ENCODE data around the gene CFAP46.
A peak's percentile ranks its signal among the peaks of the same experiment; 100 is the strongest.

CFAP46 gene

GRCh38 chr10:132986978-132987377 is 44.6 kb upstream of the CFAP46 start:
- no peak overlapping the region for H3K4me3 ChIP-seq (ENCODE audit: low read length in 2 of 2)
- H3K27ac ChIP-seq (replicated peaks; ENCODE audit: low read length) = no peak overlapping the region
- no peaks in the 10 kb centered on the region for H3K9me3 ChIP-seq (replicated peaks in 1 of 2; ENCODE audit: control insufficient read depth in 2 of 2, insufficient read depth in 1 of 2, low read depth in 1 of 2, low read length in 2 of 2)
- no peak overlapping the region for H2BK120ac ChIP-seq (ENCODE audit: low read depth, low read length)
- H4K91ac ChIP-seq (ENCODE audit: low read depth, low read length, poor library complexity) = no peak overlapping the region
- H3K18ac ChIP-seq (ENCODE audit: low read length) = no peak overlapping the region
- H3K4me1 ChIP-seq (ENCODE audit: control insufficient read depth in 2 of 2, insufficient read depth in 1 of 2, low read depth in 1 of 2, low read length in 2 of 2) = peaks cover 0 to 2% of the 10 kb centered on the region in 2 donors
- H2AFZ ChIP-seq (ENCODE audit: low read length) = no peak overlapping the region
- no peaks in the 10 kb centered on the region for H3K79me1 ChIP-seq (ENCODE audit: low read depth, low read length)
- H2AK5ac ChIP-seq (ENCODE audit: low read depth, low read length) = no peak overlapping the region
- no peak overlapping the region for H3K14ac ChIP-seq (ENCODE audit: low read length)
- H3K23ac ChIP-seq (ENCODE audit: low read depth, low read length, poor library complexity) = no peak overlapping the region
- no peak overlapping the region for H3K9ac ChIP-seq (ENCODE audit: low read depth, low read length, poor library complexity)
- no peak overlapping the region for H3K4me2 ChIP-seq (ENCODE audit: insufficient read depth, low read length, poor library complexity, severe bottlenecking)
- no peaks in the 10 kb centered on the region for H3K36me3 ChIP-seq (replicated peaks in 1 of 2; ENCODE audit: control insufficient read depth in 2 of 2, insufficient read depth in 2 of 2, low read length in 2 of 2)
- WGBS, 2 donors (ENCODE audit: extremely low coverage in 2 of 2, insufficient read length in 2 of 2, insufficient replicate concordance in 1 of 2) = no CpG with 5 or more reads among the region's 14 CpGs
- H2BK15ac ChIP-seq (ENCODE audit: low read length) = no peak overlapping the region
- H2BK12ac ChIP-seq (ENCODE audit: low read length) = no peak overlapping the region
- no peak for DNase-seq (ENCODE audit: low spot score)
- H3K4ac ChIP-seq (ENCODE audit: low read length) = no peak overlapping the region
- H3K27me3 ChIP-seq (ENCODE audit: control insufficient read depth in 3 of 3, insufficient read depth in 3 of 3, low read depth in 1 of 3, low read length in 3 of 3) = peaks cover 0 to 32% (median 0%) of the 10 kb centered on the region in 3 experiments
- H4K8ac ChIP-seq (ENCODE audit: low read depth, low read length) = no peak overlapping the region
- H2BK5ac ChIP-seq (ENCODE audit: low read length) = no peak overlapping the region

- no peak overlapping the region for H3K27ac ChIP-seq (replicated peaks; ENCODE audit: low read length)
- H2BK5ac ChIP-seq (ENCODE audit: low read length) = no peak overlapping the region
- H2BK15ac ChIP-seq (ENCODE audit: low read length) = no peak overlapping the region
- no CpG with 5 or more reads among the region's 8 CpGs for WGBS, 2 donors (ENCODE audit: extremely low coverage in 2 of 2, insufficient read length in 2 of 2, insufficient replicate concordance in 1 of 2)
- no peak overlapping the region for H2BK12ac ChIP-seq (ENCODE audit: low read length)
- no peak overlapping the region for H3K4me3 ChIP-seq (ENCODE audit: low read length in 2 of 2)
- H2AFZ ChIP-seq (ENCODE audit: low read length) = no peak overlapping the region
- H3K4ac ChIP-seq (ENCODE audit: low read length) = no peak overlapping the region
- H4K91ac ChIP-seq (ENCODE audit: low read depth, low read length, poor library complexity) = no peak overlapping the region
- H3K9me3 ChIP-seq (replicated peaks in 1 of 2; ENCODE audit: control insufficient read depth in 2 of 2, insufficient read depth in 1 of 2, low read depth in 1 of 2, low read length in 2 of 2) = no peaks in the 10 kb centered on the region
- no peaks in the 10 kb centered on the region for H3K36me3 ChIP-seq (replicated peaks in 1 of 2; ENCODE audit: control insufficient read depth in 2 of 2, insufficient read depth in 2 of 2, low read length in 2 of 2)
- H3K23ac ChIP-seq (ENCODE audit: low read depth, low read length, poor library complexity) = no peak overlapping the region
- H3K4me1 ChIP-seq (ENCODE audit: control insufficient read depth in 2 of 2, insufficient read depth in 1 of 2, low read depth in 1 of 2, low read length in 2 of 2) = no peaks in the 10 kb centered on the region
- no peak overlapping the region for H3K14ac ChIP-seq (ENCODE audit: low read length)
- no peak overlapping the region for H2AK5ac ChIP-seq (ENCODE audit: low read depth, low read length)
- no peak overlapping the region for H3K18ac ChIP-seq (ENCODE audit: low read length)
- no peak for DNase-seq (ENCODE audit: low spot score)
- H2BK120ac ChIP-seq (ENCODE audit: low read depth, low read length) = no peak overlapping the region
- H3K4me2 ChIP-seq (ENCODE audit: insufficient read depth, low read length, poor library complexity, severe bottlenecking) = no peak overlapping the region
- H4K8ac ChIP-seq (ENCODE audit: low read depth, low read length) = no peak overlapping the region
- H3K79me1 ChIP-seq (ENCODE audit: low read depth, low read length) = no peaks in the 10 kb centered on the region
- no peak overlapping the region for H3K9ac ChIP-seq (ENCODE audit: low read depth, low read length, poor library complexity)
- H3K27me3 ChIP-seq (ENCODE audit: control insufficient read depth in 3 of 3, insufficient read depth in 3 of 3, low read depth in 1 of 3, low read length in 3 of 3) = peaks cover 0 to 34% (median 0%) of the 10 kb centered on the region in 3 experiments
Observed at GRCh38 chr10:132986576-132986975, 44.2 kb upstream of the CFAP46 start.

GRCh38 chr10:132986076-132986475 is 43.7 kb upstream of the CFAP46 start:
- no peak overlapping the region for H3K4me3 ChIP-seq (ENCODE audit: low read length in 2 of 2)
- H2AK5ac ChIP-seq (ENCODE audit: low read depth, low read length) = no peak overlapping the region
- no peaks in the 10 kb centered on the region for H3K9me3 ChIP-seq (replicated peaks in 1 of 2; ENCODE audit: control insufficient read depth in 2 of 2, insufficient read depth in 1 of 2, low read depth in 1 of 2, low read length in 2 of 2)
- H3K4ac ChIP-seq (ENCODE audit: low read length) = no peak overlapping the region
- H4K91ac ChIP-seq (ENCODE audit: low read depth, low read length, poor library complexity) = no peak overlapping the region
- H3K27me3 ChIP-seq (ENCODE audit: control insufficient read depth in 3 of 3, insufficient read depth in 3 of 3, low read depth in 1 of 3, low read length in 3 of 3) = peaks cover 0 to 38% (median 0%) of the 10 kb centered on the region in 3 experiments
- H2BK5ac ChIP-seq (ENCODE audit: low read length) = no peak overlapping the region
- H2BK120ac ChIP-seq (ENCODE audit: low read depth, low read length) = no peak overlapping the region
- DNase-seq (ENCODE audit: low spot score) = no peak
- no peak overlapping the region for H3K14ac ChIP-seq (ENCODE audit: low read length)
- H4K8ac ChIP-seq (ENCODE audit: low read depth, low read length) = no peak overlapping the region
- no peaks in the 10 kb centered on the region for H3K4me1 ChIP-seq (ENCODE audit: control insufficient read depth in 2 of 2, insufficient read depth in 1 of 2, low read depth in 1 of 2, low read length in 2 of 2)
- no peak overlapping the region for H3K9ac ChIP-seq (ENCODE audit: low read depth, low read length, poor library complexity)
- H2BK12ac ChIP-seq (ENCODE audit: low read length) = no peak overlapping the region
- H3K79me1 ChIP-seq (ENCODE audit: low read depth, low read length) = no peaks in the 10 kb centered on the region
- H3K36me3 ChIP-seq (replicated peaks in 1 of 2; ENCODE audit: control insufficient read depth in 2 of 2, insufficient read depth in 2 of 2, low read length in 2 of 2) = no peaks in the 10 kb centered on the region
- H3K23ac ChIP-seq (ENCODE audit: low read depth, low read length, poor library complexity) = no peak overlapping the region
- H3K27ac ChIP-seq (replicated peaks; ENCODE audit: low read length) = no peak overlapping the region
- H3K4me2 ChIP-seq (ENCODE audit: insufficient read depth, low read length, poor library complexity, severe bottlenecking) = no peak overlapping the region
- no peak overlapping the region for H2AFZ ChIP-seq (ENCODE audit: low read length)
- no peak overlapping the region for H2BK15ac ChIP-seq (ENCODE audit: low read length)
- H3K18ac ChIP-seq (ENCODE audit: low read length) = peak overlapping the region; percentile 20
- WGBS, 2 donors (ENCODE audit: extremely low coverage in 2 of 2, insufficient read length in 2 of 2, insufficient replicate concordance in 1 of 2) = no CpG with 5 or more reads among the region's 8 CpGs

GRCh38 chr10:132985546-132985900 is 43.2 kb upstream of the CFAP46 start:
- Histone ChIP-seq H3K4ac (ENCODE audit: low read length) (no peak overlapping the region), H3K23ac (ENCODE audit: low read depth, low read length, poor library complexity) (no peak overlapping the region), H3K18ac (ENCODE audit: low read length) (no peak overlapping the region), H2AK5ac (ENCODE audit: low read depth, low read length) (no peak overlapping the region), H4K91ac (ENCODE audit: low read depth, low read length, poor library complexity) (no peak overlapping the region), H3K36me3 (replicated peaks in 1 of 2; ENCODE audit: control insufficient read depth in 2 of 2, insufficient read depth in 2 of 2, low read length in 2 of 2) (no peaks in the 10 kb centered on the region), H3K79me1 (ENCODE audit: low read depth, low read length) (no peaks in the 10 kb centered on the region), H3K27ac (replicated peaks; ENCODE audit: low read length) (no peak overlapping the region), H2BK12ac (ENCODE audit: low read length) (no peak overlapping the region), H3K9ac (ENCODE audit: low read depth, low read length, poor library complexity) (no peak overlapping the region), H3K9me3 (replicated peaks in 1 of 2; ENCODE audit: control insufficient read depth in 2 of 2, insufficient read depth in 1 of 2, low read depth in 1 of 2, low read length in 2 of 2) (no peaks in the 10 kb centered on the region), H3K4me1 (ENCODE audit: control insufficient read depth in 2 of 2, insufficient read depth in 1 of 2, low read depth in 1 of 2, low read length in 2 of 2) (no peaks in the 10 kb centered on the region), H2AFZ (ENCODE audit: low read length) (no peak overlapping the region), H2BK120ac (ENCODE audit: low read depth, low read length) (no peak overlapping the region), H3K14ac (ENCODE audit: low read length) (no peak overlapping the region), H2BK15ac (ENCODE audit: low read length) (no peak overlapping the region), H3K4me3 (ENCODE audit: low read length in 2 of 2) (no peak overlapping the region), H3K27me3 (ENCODE audit: control insufficient read depth in 3 of 3, insufficient read depth in 3 of 3, low read depth in 1 of 3, low read length in 3 of 3) (peaks cover 0 to 38% (median 0%) of the 10 kb centered on the region in 3 experiments), H4K8ac (ENCODE audit: low read depth, low read length) (no peak overlapping the region), H2BK5ac (ENCODE audit: low read length) (no peak overlapping the region), H3K4me2 (ENCODE audit: insufficient read depth, low read length, poor library complexity, severe bottlenecking) (no peak overlapping the region)
- no peak for DNase-seq (ENCODE audit: low spot score)
- no CpG with 5 or more reads among the region's 6 CpGs for WGBS, 2 donors (ENCODE audit: extremely low coverage in 2 of 2, insufficient read length in 2 of 2, insufficient replicate concordance in 1 of 2)

All from neuronal stem cell (in vitro differentiated cells).